Loucy (cell line): ENCODE data around the gene SH3BGRL.

ENCODE experiments used
- H2AFZ ChIP-seq: fragments of 200-600 bp; sonication (generic); 2 replicates; pipeline ENCODE4 v1.6.0; 2016; ENCODE audit warnings: antibody characterized with exemption, mild to moderate bottlenecking, low read length, moderate library complexity
- H3F3A ChIP-seq: fragments of 200-600 bp; 2 replicates; pipeline ENCODE4 v1.6.0; 2016; ENCODE audit warnings: antibody characterized with exemption, low read depth, mild to moderate bottlenecking
- H3K27me3 ChIP-seq: fragments of 200-600 bp; sonication (generic); 2 replicates; pipeline ENCODE4 v1.6.1; 2014; ENCODE audit warnings: low read length, mild to moderate bottlenecking; ENCODE audit not compliant: insufficient read depth, poor library complexity, severe bottlenecking
- H3K36me3 ChIP-seq: fragments of 200-600 bp; sonication (generic); 2 replicates; pipeline ENCODE4 v1.6.1; 2016; ENCODE audit warnings: low read length; ENCODE audit not compliant: insufficient read depth
- H3K4me1 ChIP-seq: fragments of 200-600 bp; sonication (generic); 2 replicates; pipeline ENCODE4 v1.5.1; 2014; ENCODE audit warnings: low read length, mild to moderate bottlenecking; ENCODE audit not compliant: insufficient read depth, poor library complexity, severe bottlenecking
- H3K4me2 ChIP-seq: fragments of 200-600 bp; sonication (generic); 2 replicates; pipeline ENCODE4 v1.6.0; 2014; ENCODE audit warnings: antibody characterized with exemption, low read length, low read depth, mild to moderate bottlenecking; ENCODE audit not compliant: poor library complexity, severe bottlenecking
- H3K4me3 ChIP-seq: fragments of 200-600 bp; sonication (generic); 2 replicates; pipeline ENCODE4 v1.5.1; 2014; ENCODE audit warnings: low read length, mild to moderate bottlenecking, mixed read lengths; ENCODE audit not compliant: poor library complexity, severe bottlenecking
- H3K79me2 ChIP-seq: fragments of 200-600 bp; sonication (generic); 2 replicates; pipeline ENCODE4 v1.6.1; 2014; ENCODE audit warnings: low read length; ENCODE audit not compliant: insufficient read depth
- H3K9ac ChIP-seq: fragments of 200-600 bp; sonication (generic); 2 replicates; pipeline ENCODE4 v1.6.0; 2014; ENCODE audit warnings: mild to moderate bottlenecking, low read depth, low read length, moderate library complexity; ENCODE audit not compliant: poor library complexity, severe bottlenecking
- H3K9me2 ChIP-seq: fragments of 200-600 bp; sonication (generic); replicated peaks from 2 replicates; pipeline ENCODE4 v1.6.1; 2016; ENCODE audit warnings: low read depth, low read length, mixed read lengths
- H3K9me3 ChIP-seq: fragments of 200-600 bp; sonication (generic); 2 replicates; pipeline ENCODE4 v1.6.1; 2014; ENCODE audit warnings: mild to moderate bottlenecking, antibody characterized with exemption, low read length, low read depth; ENCODE audit not compliant: insufficient read depth
- H4K20me1 ChIP-seq: fragments of 200-600 bp; sonication (generic); 2 replicates; pipeline ENCODE4 v1.6.0; 2014; ENCODE audit warnings: antibody characterized with exemption, low read length, mild to moderate bottlenecking; ENCODE audit not compliant: insufficient read depth, poor library complexity, severe bottlenecking
- CTCF ChIP-seq: fragments of 200-600 bp; sonication (generic); conservative IDR thresholded peaks from 2 replicates; pipeline ENCODE4 v1.5.1; 2014; ENCODE audit warnings: mild to moderate bottlenecking, antibody characterized with exemption, low read length
- EZH2phosphoT487 ChIP-seq: fragments of 200-600 bp; IDR thresholded peaks from 2 replicates; pipeline ENCODE4 v1.6.1; 2018; ENCODE audit warnings: antibody characterized with exemption, mild to moderate bottlenecking, moderate library complexity, borderline replicate concordance

SH3BGRL gene

GRCh38 chrX:81257817-81258216 lies 55.9 kb downstream of the SH3BGRL start:
- Histone ChIP-seq H3K9ac (no peak overlapping the region), H3K27me3 (no peaks in the 10 kb centered on the region), H3F3A (no peaks in the 10 kb centered on the region), H3K4me3 (no peak overlapping the region), H3K9me2 (no peaks in the 10 kb centered on the region), H3K36me3 (no peaks in the 10 kb centered on the region), H3K4me1 (peaks cover 3% of the 10 kb centered on the region), H2AFZ (no peak overlapping the region), H4K20me1 (peaks cover 2% of the 10 kb centered on the region), H3K9me3 (no peaks in the 10 kb centered on the region), H3K4me2 (no peak overlapping the region), H3K79me2 (peaks cover 16% of the 10 kb centered on the region)
- TF ChIP-seq CTCF (no peak), EZH2phosphoT487 (no peak)

- Histone ChIP-seq H3K4me2 (no peak overlapping the region), H3K4me3 (no peak overlapping the region), H3K27me3 (no peaks in the 10 kb centered on the region), H3K36me3 (no peaks in the 10 kb centered on the region), H3K4me1 (peaks cover 3% of the 10 kb centered on the region), H3K79me2 (peaks cover 12% of the 10 kb centered on the region), H3F3A (no peaks in the 10 kb centered on the region), H2AFZ (no peak overlapping the region), H3K9ac (no peak overlapping the region), H3K9me3 (no peaks in the 10 kb centered on the region), H3K9me2 (no peaks in the 10 kb centered on the region), H4K20me1 (peaks cover 2% of the 10 kb centered on the region)
- no peak for TF ChIP-seq EZH2phosphoT487
- TF ChIP-seq CTCF: no peak
Observed at GRCh38 chrX:81259020-81259713, 57.3 kb downstream of the SH3BGRL start.

GRCh38 chrX:81259714-81260395 lies 58.0 kb downstream of the SH3BGRL start:
- no peak overlapping the region for H3K4me3 ChIP-seq
- H3K9me3 ChIP-seq: no peaks in the 10 kb centered on the region
- H3K27me3 ChIP-seq: no peaks in the 10 kb centered on the region
- H3K4me2 ChIP-seq: no peak overlapping the region
- H3K36me3 ChIP-seq: no peaks in the 10 kb centered on the region
- H3K9ac ChIP-seq: no peak overlapping the region
- H3F3A ChIP-seq: no peaks in the 10 kb centered on the region
- H4K20me1 ChIP-seq: peaks cover 2% of the 10 kb centered on the region
- no peak for TF ChIP-seq CTCF
- peaks cover 8% of the 10 kb centered on the region; the same call in 1 of the 2 replicates for H3K79me2 ChIP-seq
- H2AFZ ChIP-seq: no peak overlapping the region
- H3K9me2 ChIP-seq: no peaks in the 10 kb centered on the region
- H3K4me1 ChIP-seq: peaks cover 3% of the 10 kb centered on the region
